Fibroblast of pulmonary artery (primary cell): ENCODE data around the gene SLC35D1.
"Not testable (repeated sequence)": the region's sequence is repeated elsewhere in the genome, so short reads cannot be mapped to it uniquely, and the experiment has no call there.

Source experiments
- DNase-seq: peaks from one replicate; pipeline ENCODE4 v3.0.0-alpha.2; 2010; ENCODE audit warnings: low read depth
- H3K4me3 ChIP-seq: replicated peaks from 2 replicates; pipeline ENCODE4 v1.5.1; 2011; ENCODE audit warnings: low read depth, mild to moderate bottlenecking, control low read depth, low read length, moderate library complexity
- TF ChIP-seq, protein P1 (sequence below): IDR thresholded peaks from 2 replicates; pipeline ENCODE4 v1.5.1; 2011; ENCODE audit warnings: mild to moderate bottlenecking, control low read depth, low read length, inconsistent platforms; ENCODE audit errors: missing control alignments

The SLC35D1 gene

DNA sequence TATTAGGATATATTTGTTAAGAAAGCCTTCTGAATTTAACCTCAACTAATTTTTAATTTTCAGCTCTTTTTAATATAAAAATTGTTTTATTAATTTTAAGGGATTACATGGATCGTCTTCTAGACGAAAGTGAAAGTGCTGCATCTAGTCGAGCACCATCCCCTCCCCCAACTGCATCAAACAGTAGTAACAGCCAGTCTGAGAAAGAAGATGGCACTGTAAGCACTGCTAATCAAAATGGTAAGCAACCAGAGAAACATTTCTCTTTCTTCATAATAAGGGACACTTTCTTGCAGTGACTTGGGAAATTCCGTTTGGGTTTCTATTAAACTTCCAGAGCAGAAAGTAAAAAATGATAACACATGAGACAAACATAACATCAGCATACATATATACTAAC, 72.3 kb downstream of the SLC35D1 start:
- peak; percentile 18 for DNase-seq
- peak overlapping the region; percentile 5 for H3K4me3 ChIP-seq
- TF ChIP-seq, protein P1, sequence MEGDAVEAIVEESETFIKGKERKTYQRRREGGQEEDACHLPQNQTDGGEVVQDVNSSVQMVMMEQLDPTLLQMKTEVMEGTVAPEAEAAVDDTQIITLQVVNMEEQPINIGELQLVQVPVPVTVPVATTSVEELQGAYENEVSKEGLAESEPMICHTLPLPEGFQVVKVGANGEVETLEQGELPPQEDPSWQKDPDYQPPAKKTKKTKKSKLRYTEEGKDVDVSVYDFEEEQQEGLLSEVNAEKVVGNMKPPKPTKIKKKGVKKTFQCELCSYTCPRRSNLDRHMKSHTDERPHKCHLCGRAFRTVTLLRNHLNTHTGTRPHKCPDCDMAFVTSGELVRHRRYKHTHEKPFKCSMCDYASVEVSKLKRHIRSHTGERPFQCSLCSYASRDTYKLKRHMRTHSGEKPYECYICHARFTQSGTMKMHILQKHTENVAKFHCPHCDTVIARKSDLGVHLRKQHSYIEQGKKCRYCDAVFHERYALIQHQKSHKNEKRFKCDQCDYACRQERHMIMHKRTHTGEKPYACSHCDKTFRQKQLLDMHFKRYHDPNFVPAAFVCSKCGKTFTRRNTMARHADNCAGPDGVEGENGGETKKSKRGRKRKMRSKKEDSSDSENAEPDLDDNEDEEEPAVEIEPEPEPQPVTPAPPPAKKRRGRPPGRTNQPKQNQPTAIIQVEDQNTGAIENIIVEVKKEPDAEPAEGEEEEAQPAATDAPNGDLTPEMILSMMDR: no peak

DNA sequence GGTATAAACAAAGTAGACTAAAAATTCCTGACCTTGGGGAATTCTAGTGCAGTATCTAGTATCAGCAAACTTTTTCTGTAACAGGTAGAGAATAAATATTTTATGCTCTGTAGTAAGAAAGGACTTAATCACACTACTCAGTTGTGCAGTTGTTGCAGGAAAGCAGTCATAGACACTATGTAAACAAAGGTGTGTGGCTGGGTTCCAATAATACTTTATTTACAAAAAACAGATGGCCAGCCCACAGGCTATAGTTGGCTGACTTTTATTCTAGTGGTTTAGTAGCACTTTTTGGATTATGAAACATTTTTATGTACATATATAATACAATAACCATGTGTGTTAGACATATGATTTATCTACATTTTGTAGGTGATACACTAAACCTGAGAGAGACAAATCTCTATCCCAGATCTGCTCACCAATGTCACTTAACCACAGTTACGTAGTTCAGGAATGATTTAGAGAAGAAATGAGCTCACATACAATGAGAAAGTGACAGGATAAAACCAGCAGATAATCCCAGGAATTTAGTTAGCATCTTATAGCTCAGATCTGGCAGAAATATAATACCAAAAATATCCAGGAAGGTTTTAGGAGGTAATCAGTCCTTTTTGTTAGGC, 73.1 kb downstream of the SLC35D1 start:
- peak; percentile 33 for DNase-seq
- TF ChIP-seq, protein P1: no peak
- no peak overlapping the region for H3K4me3 ChIP-seq

DNA sequence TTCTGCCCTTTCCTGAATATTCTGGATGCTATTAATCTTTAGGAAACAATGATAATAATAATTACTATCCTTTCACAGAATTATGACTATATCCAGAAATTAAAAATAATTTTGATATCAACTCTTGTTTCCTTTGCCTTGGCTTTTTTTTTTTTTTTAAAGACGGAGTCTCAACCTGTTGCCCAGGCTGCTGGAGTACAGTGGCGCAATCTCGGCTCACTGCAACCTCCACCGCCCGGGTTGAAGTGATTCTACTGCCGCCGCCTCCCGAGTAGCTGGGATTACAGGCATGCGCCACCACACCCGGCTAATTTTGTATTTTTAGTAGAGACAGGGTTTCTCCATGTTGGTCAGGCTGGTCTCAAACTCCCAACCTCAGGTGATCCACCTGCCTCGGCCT, 74.3 kb downstream of the SLC35D1 start:
- DNase-seq, H3K4me3 ChIP-seq: not testable (repeated sequence)

DNA sequence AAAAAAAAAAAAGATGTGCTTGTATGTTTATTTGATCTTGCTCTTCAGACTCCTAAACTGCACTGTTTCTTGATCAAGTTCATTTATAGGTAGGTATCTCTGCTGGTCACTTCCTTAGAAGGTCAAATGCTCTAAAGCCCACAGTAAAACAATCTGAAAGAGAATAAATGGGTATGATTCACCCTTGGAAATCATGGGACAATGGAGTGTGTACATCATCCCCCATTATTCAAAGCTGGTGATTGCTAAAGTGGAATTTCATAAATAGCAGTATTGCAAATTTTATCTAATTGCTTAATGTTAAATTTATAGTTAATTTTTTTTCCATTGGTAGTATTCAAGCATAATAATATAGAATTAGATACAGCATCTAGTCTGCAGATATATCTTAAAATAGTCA, 75.7 kb downstream of the SLC35D1 start:
- peak; percentile 23 for DNase-seq
- H3K4me3 ChIP-seq: no peak overlapping the region
- TF ChIP-seq, protein P1: no peak

DNA sequence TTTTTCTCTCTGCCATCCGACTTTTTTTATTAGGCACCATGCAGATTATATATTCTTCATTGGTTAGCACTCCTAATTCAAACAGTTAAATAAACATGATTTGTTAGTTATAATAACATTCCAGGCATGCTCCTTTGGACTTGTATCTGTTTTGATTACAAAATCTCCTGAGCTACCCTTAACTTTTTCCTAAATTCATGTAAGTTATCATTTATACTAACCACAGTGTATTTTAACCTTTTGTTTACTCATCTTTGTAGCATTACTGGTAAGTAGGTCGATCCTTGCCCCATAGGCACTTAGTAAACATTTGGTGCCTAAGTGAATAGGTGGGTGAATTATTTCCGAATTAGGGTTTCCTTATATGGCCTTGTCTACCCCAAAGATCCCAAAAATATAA, 85.4 kb downstream of the SLC35D1 start:
- TF ChIP-seq, protein P1: no peak
- DNase-seq: no peak
- no peak overlapping the region for H3K4me3 ChIP-seq

DNA sequence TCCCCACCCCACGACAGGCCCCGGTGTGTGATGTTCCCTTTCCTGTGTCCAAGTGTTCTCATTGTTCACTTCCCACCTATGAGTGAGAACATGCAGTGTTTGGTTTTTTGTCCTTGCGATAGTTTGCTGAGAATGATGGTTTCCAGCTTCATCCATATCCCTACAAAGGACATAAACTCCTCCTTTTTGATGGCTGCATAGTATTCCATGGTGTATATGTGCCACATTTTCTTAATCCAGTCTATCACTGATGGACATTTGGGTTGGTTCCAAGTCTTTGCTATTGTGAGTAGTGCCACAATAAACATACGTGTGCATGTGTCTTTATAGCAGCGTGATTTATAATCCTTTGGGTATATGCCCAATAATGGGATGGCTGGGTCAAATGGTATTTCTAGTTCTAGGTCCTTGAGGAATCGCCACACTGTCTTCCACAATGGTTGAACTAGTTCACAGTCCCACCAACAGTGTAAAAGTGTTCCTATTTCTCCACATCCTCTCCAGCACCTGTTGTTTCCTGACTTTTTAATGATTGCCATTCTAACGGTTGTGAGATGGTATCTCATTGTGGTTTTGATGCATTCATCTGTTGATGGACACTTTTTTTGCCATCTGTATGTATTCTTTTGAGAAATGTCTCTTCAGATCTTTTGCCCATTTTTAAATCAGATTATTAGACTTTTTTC, 87.6 kb downstream of the SLC35D1 start:
- not testable (repeated sequence) for H3K4me3 ChIP-seq, DNase-seq

DNA sequence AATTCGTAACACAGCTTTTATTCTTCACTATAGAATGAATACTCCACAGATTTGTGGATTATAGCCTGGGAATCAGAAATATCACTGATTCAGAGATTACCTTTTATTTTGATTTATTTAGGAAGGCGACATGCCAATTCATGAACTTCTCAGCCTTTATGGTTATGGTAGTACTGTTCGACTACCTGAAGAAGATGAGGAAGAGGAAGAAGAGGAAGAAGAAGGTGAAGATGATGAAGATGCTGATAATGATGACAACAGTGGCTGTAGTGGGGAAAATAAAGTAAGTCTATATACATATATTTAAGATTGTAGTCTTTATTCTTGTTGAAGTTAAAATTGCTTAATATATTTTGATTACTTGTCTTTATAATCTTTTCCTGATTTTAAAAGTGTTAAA, 96.0 kb downstream of the SLC35D1 start:
- H3K4me3 ChIP-seq: no peak overlapping the region
- DNase-seq: no peak
- TF ChIP-seq, protein P1: no peak

DNA sequence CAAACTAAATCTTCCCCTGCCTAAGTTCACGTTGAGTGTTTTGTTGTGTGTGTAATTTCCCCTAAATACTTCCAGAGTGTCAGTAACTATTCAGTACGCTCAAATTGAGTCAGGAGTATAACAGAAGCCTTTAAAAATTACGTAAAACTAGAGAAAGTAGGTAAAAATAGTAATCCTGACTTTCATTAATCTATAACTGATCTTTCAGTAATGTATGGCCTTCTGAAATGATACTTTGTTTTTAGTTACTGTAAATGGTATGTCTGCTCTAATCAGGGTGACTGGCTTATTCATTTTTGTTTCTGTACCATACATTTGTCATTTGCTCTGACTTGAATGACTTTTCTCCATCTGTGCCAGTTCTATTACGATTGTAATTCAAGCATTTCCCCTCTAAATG, 99.7 kb downstream of the SLC35D1 start:
- TF ChIP-seq, protein P1: no peak
- DNase-seq: no peak
- no peak overlapping the region for H3K4me3 ChIP-seq
